A673 (cell line): ENCODE measurements around the gene SNTG2.

Experiments
- EZH2 ChIP-seq: fragments of 200-600 bp; sonication (generic); IDR thresholded peaks from 2 replicates; pipeline ENCODE4 v1.6.1; 2017; ENCODE audit warnings: borderline replicate concordance, low read depth, mild to moderate bottlenecking, mixed read lengths, antibody characterized with exemption, low read length; ENCODE audit not compliant: poor library complexity, severe bottlenecking
- TF ChIP-seq, protein P1 (sequence below): fragments of 300-800, 200-600 bp; sonication (generic); conservative IDR thresholded peaks from 2 replicates; pipeline ENCODE4 v1.5.1; 2017; ENCODE audit warnings: low read depth, mild to moderate bottlenecking, antibody characterized with exemption, low read length, moderate library complexity, mixed read lengths

DNA sequence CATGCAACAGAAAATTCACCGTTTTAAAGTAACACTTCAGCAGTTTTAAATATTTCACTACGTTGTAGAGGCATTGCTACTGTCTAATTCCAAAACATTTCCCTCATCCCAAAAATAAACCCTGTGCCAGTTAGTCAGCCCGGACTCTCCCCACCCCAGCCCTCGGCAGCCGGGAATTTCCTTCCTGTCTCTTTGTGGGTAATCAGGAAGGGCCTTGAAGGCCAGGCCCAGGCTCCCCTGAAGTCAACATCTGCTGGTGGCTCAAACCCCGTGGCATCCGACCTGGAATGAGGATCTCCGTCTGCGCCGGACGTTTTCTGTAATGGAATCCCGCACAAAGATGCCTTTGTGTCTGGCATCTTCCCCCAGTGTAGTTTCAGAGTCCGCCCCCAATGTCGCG is 219.6 kb downstream of the SNTG2 start:
- TF ChIP-seq, protein P1, sequence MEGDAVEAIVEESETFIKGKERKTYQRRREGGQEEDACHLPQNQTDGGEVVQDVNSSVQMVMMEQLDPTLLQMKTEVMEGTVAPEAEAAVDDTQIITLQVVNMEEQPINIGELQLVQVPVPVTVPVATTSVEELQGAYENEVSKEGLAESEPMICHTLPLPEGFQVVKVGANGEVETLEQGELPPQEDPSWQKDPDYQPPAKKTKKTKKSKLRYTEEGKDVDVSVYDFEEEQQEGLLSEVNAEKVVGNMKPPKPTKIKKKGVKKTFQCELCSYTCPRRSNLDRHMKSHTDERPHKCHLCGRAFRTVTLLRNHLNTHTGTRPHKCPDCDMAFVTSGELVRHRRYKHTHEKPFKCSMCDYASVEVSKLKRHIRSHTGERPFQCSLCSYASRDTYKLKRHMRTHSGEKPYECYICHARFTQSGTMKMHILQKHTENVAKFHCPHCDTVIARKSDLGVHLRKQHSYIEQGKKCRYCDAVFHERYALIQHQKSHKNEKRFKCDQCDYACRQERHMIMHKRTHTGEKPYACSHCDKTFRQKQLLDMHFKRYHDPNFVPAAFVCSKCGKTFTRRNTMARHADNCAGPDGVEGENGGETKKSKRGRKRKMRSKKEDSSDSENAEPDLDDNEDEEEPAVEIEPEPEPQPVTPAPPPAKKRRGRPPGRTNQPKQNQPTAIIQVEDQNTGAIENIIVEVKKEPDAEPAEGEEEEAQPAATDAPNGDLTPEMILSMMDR = no peak
- TF ChIP-seq EZH2 = no peak
